M059J (cell line): Measurements from ENCODE around the gene HP. TPM values are rescaled to one million over a fixed set of nuclear protein-coding genes. Genes with fewer than 3 reads are reported as not detected.
A peak's percentile ranks its signal among the peaks of the same experiment; 100 is the strongest.
"Not testable (repeated sequence)": the region's sequence is repeated elsewhere in the genome, so short reads cannot be mapped to it uniquely, and the experiment has no call there.

Experiments used
- DNase-seq: peaks from one replicate; pipeline ENCODE4 v3.0.0-alpha.2; 2012; ENCODE audit warnings: low read depth
- total RNA-seq: library from RNA; depleted of rRNA; stranded (reverse); fragments of >200 nt; shearing (Covaris generic); gene quantifications from 2 replicates; pipeline ENCODE4 v1.2.3, GENCODE V29; 2014

Gene HP
- total RNA-seq, 1 experiment from 2014 or later, result not detected

- no peak for DNase-seq
Measured at GRCh38 chr16:72043058-72043457, 11.2 kb upstream of the HP start.

- DNase-seq, result no peak
Measured at GRCh38 chr16:72043539-72043938, 10.8 kb upstream of the HP start.

- no peak for DNase-seq
Measured at GRCh38 chr16:72044296-72044695, 10.0 kb upstream of the HP start.

DNA sequence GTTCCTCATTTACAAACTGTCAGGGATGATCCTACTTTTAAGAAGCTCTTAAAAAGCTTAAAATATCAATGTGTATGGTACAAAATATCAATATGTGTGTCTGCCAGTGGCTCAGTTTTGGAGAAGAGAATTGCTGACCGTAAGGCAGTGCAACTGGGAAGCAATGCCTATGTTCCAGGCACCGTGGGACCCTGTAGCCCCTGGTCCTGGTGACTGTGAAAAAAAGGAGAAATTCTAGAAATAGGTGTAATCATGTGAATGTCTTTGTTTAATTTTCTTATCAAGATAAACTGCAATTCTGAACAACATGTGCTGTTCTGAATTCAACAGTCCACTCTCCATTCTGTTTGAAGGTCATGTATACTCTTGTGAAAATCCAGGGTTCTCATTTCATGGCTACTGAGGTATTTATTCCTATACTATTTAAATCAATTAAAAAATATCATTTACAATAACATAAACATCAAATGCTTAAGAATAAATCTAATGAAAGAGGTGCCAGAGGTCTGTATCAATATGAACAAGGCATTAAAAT lies 9.4 kb upstream of the HP start:
- DNase-seq, result no peak

- DNase-seq, result no peak
Measured at GRCh38 chr16:72049110-72049509, 5.2 kb upstream of the HP start.

- no peak for DNase-seq
Measured at GRCh38 chr16:72050769-72051464, 3.4 kb upstream of the HP start.

DNA sequence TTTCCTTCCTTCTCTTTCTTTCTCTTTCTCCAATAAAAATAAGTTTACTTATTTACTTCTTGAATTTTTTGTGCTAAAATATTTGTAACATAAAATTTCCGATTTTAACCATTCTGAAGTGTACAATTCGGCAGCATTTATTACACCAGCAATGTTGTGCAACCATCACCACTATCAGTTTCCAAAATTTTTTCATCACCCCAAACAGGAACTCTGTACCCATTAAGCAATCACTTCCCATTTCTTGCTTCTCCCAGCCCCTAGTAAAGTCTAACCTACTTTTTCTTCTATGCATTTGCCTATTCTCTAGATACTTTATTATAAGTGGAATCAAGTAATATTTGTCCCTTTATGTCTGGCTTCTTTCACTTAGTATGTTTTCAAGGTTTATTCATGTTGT lies 2.5 kb upstream of the HP start:
- no peak for DNase-seq

DNA sequence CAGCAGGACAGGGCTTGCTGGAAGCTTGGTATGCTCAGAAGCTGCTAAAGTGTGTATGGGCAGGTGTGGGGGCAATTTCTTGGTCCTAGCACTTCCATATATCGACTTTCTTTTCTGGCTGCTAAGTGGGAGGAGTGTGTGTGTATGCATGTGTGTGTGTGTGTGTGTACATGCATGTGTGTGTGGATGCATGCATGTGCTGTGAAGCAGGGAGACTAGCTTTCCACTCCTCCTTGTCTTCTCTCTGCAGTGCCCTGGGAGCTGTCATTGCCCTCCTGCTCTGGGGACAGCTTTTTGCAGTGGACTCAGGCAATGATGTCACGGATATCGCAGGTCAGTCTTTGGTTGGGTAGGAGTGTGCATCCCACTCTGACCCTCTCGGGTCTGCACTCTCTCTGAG lies 1.6 kb downstream of the HP start:
- no peak for DNase-seq

DNA sequence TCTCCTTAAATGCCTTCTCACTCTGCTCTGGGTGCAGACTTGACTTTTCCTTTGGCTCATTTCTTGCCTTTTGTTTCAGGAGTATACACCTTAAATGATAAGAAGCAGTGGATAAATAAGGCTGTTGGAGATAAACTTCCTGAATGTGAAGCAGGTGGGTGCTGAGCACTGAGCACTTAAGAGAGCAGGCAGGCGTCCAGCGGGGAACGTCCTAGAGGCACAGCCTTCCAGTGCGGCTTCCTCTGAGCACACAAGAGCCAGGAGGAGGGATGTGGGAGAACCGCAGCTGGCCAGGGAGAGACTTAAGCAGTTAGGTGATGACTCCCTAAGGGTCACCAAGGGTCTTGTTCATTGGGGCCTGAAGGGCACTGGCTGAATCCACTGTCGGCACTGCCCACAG lies 3.0 kb downstream of the HP start:
- DNase-seq, result not testable (repeated sequence)

GRCh38 chr16:72059060-72059459 lies 4.8 kb downstream of the HP start:
- not testable (repeated sequence) for DNase-seq

- DNase-seq, result no peak
Measured at GRCh38 chr16:72060405-72060804, 6.1 kb downstream of the HP start.

GRCh38 chr16:72061564-72061963 lies 7.3 kb downstream of the HP start:
- DNase-seq, result no peak

- DNase-seq, result no peak
Measured at GRCh38 chr16:72064361-72064894, 10.1 kb downstream of the HP start.

GRCh38 chr16:72066747-72067146 lies 12.4 kb downstream of the HP start:
- DNase-seq, result peak; percentile 52

DNA sequence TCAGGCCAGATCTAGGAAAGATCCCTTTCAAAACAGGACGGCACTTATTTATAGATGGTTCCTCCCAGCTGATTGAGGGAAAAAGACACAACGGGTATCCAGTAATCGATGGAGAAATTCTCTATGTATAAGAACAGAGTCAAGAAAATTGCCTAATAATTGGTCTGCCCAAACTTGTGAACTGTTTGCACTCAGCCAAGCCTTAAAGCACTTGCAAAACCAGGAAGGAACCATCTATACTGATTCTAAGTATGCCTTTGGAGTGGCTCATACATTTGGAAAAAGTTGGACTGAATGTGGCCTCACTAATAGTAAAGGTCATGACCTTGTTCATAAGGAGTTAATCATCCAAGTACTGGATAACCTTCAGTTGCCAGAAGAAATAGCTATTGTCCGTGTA lies 14.6 kb downstream of the HP start:
- no peak for DNase-seq

- DNase-seq, result no peak
Measured at GRCh38 chr16:72072514-72073342, 18.4 kb downstream of the HP start.

- no peak for DNase-seq
Measured at GRCh38 chr16:72073560-72074230, 19.4 kb downstream of the HP start.

DNA sequence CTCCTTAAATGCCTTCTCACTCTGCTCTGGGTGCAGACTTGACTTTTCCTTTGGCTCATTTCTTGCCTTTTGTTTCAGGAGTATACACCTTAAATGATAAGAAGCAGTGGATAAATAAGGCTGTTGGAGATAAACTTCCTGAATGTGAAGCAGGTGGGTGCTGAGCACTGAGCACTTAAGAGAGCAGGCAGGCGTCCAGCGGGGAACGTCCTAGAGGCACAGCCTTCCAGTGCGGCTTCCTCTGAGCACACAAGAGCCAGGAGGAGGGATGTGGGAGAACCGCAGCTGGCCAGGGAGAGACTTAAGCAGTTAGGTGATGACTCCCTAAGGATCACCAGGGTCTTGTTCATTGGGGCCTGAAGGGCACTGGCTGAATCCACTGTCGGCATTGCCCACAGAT lies 20.8 kb downstream of the HP start:
- not testable (repeated sequence) for DNase-seq

- DNase-seq, result not testable (repeated sequence)
Measured at GRCh38 chr16:72076991-72077706, 22.8 kb downstream of the HP start.

DNA sequence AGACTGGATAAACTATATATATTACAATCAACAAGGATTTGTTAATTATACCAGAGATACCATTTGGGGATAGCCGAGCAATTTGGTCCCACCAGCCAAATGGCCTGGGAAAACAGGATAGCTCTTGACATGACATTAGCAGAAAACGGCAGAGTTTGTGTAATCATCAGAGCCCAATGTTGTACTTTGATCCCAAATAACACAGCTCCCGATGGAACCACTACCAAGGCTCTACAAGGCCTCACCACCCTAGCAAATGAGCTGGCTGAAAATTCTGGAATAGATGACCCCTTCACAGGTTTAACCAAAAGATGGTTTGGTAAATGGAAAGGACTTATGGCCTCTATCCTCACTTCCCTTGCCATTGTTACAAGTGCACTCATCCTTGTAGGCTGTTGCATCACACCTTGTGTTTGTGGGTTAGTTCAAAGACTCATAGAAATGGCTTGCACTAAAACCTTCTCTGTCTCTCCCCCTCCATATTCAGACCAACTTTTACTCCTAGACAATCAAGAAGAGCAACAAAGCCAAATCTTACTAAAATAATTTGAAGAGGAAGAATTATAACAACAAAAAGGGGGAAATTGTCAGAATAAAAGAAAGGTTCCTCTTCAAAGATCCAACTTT lies 29.6 kb downstream of the HP start:
- DNase-seq, result no peak

GRCh38 chr16:72084445-72084844 lies 30.1 kb downstream of the HP start:
- DNase-seq, result no peak
